Effector memory CD4-positive, alpha-beta T cell (primary cell): ENCODE results near the gene TDP1.

ENCODE experiments used
- DNase-seq, 3 donors: peaks; one replicate each; pipeline ENCODE4 v3.0.0-alpha.2; 2020
- H3K27ac ChIP-seq: 2 replicates; pipeline ENCODE4 v1.7.0; 2013; ENCODE audit warnings: mild to moderate bottlenecking, low read length, moderate library complexity; ENCODE audit not compliant: insufficient read depth, poor library complexity, severe bottlenecking
- H3K27me3 ChIP-seq: replicated peaks from 2 replicates; pipeline ENCODE4 v1.7.0; 2013; ENCODE audit warnings: mild to moderate bottlenecking, low read length; ENCODE audit not compliant: insufficient read depth, control insufficient read depth, poor library complexity, severe bottlenecking
- H3K36me3 ChIP-seq: 2 replicates; pipeline ENCODE4 v1.7.0; 2013; ENCODE audit warnings: mild to moderate bottlenecking, low read length, moderate library complexity; ENCODE audit not compliant: control insufficient read depth, insufficient read depth
- H3K4me1 ChIP-seq: 2 replicates; pipeline ENCODE4 v1.7.0; 2013; ENCODE audit warnings: low read length, mild to moderate bottlenecking; ENCODE audit not compliant: control insufficient read depth, insufficient read depth, poor library complexity, severe bottlenecking
- H3K4me3 ChIP-seq: 2 replicates; pipeline ENCODE4 v1.7.0; 2013; ENCODE audit warnings: low read length, low read depth, mild to moderate bottlenecking; ENCODE audit not compliant: insufficient read depth, poor library complexity, severe bottlenecking
- H3K9me3 ChIP-seq: 2 replicates; pipeline ENCODE4 v1.7.0; 2013; ENCODE audit warnings: mild to moderate bottlenecking, low read length, moderate library complexity; ENCODE audit not compliant: control insufficient read depth

TDP1 gene

DNA sequence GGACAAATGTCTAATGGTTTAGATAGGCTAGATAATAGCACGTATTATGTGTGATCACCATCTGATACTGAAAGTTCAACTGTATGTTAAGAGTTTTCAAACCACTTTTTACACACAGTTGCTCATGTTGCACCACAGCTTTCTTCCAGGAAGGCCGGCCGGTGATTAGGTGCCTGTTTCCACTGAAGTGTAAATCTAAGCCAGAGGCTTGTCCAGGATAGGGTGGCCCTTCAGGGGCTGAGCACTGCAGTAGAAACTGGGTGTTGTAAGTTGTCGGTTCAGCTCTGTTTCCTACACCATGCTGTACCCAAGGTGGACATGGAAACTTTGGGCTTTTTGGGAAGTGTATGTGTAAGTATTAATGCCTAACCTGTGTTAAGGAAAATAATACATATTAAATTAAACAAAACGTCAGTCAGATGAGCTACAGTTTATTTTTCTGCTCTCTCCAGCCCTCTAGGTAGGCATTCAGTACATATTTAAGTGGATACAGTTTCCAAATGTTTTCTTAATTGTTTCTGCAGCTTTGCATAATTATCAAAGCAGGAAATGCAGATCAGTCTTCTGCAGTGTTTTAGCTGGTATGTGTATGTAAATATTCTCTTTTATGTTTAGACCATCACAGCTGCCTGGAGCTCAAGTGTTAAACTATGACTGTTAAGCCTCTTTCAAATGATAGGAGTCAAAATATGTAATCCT lies 30.9 kb downstream of the TDP1 start:
- Histone ChIP-seq H3K4me1 (no peaks in the 10 kb centered on the region), H3K36me3 (peaks cover 80% of the 10 kb centered on the region), H3K27me3 (no peaks in the 10 kb centered on the region), H3K9me3 (no peaks in the 10 kb centered on the region), H3K27ac (no peak overlapping the region), H3K4me3 (no peak overlapping the region)
- DNase-seq, result no peak

DNA sequence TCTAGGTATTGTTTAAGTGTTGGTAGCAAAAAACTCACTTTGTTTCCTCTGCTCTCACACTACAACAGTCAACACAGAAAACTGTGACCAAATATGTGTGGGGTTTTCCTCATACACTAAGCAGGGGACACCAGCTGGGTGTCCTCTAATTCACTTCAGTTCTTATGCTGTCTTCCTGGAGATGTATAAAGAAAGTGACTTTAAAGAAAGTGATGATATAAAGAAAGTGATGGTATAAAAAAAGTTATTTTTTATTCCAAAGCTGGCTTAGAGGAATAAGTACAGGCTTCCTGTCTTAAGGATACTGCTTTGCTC lies 31.4 kb downstream of the TDP1 start:
- DNase-seq, result no peak
- no peak overlapping the region for H3K27ac ChIP-seq
- no peaks in the 10 kb centered on the region for H3K9me3 ChIP-seq
- peaks cover 75% of the 10 kb centered on the region for H3K36me3 ChIP-seq
- no peaks in the 10 kb centered on the region for H3K4me1 ChIP-seq
- no peaks in the 10 kb centered on the region for H3K27me3 ChIP-seq
- H3K4me3 ChIP-seq, result no peak overlapping the region

DNA sequence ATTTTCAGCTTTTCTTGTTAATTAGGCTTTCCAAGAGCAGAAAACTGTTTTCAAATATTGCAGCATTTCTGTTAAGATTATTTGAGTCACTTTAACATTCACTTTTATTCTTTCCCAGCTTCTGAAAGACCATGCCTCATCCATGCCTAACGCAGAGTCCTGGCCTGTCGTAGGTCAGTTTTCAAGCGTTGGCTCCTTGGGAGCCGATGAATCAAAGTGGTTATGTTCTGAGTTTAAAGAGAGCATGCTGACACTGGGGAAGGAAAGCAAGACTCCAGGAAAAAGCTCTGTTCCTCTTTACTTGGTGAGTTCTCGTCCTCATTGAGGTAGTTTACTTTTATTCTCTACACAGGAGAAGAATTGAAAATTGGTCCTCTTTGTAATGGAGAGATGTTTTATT lies 33.1 kb downstream of the TDP1 start:
- Histone ChIP-seq H3K27ac (no peak overlapping the region), H3K27me3 (no peaks in the 10 kb centered on the region), H3K36me3 (peaks cover 67% of the 10 kb centered on the region), H3K9me3 (no peaks in the 10 kb centered on the region), H3K4me1 (no peaks in the 10 kb centered on the region), H3K4me3 (no peak overlapping the region)
- no peak for DNase-seq

DNA sequence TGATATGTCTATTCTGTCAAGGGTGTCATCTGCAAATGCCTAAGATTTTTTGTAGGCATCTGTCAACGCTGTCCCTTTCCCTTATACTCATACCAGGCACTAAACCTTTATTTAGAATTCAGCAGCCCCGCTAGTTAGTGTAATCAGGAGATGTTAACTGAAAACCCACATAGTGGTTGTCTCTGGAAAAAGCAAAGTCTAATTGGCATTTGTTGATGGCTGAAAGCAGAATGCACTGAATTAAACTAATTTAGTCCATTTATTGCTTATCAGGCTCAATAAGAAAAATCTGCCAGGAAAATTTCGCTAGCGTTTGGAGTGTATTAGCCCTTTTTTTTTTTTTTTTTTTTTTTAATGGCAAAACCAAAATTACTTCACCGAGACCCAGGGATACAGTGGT lies 34.5 kb downstream of the TDP1 start:
- peaks cover 75% of the 10 kb centered on the region for H3K36me3 ChIP-seq
- H3K4me1 ChIP-seq, result no peaks in the 10 kb centered on the region
- no peaks in the 10 kb centered on the region for H3K9me3 ChIP-seq
- H3K27ac ChIP-seq, result no peak overlapping the region
- H3K4me3 ChIP-seq, result no peak overlapping the region
- DNase-seq, result no peak
- H3K27me3 ChIP-seq, result no peaks in the 10 kb centered on the region

DNA sequence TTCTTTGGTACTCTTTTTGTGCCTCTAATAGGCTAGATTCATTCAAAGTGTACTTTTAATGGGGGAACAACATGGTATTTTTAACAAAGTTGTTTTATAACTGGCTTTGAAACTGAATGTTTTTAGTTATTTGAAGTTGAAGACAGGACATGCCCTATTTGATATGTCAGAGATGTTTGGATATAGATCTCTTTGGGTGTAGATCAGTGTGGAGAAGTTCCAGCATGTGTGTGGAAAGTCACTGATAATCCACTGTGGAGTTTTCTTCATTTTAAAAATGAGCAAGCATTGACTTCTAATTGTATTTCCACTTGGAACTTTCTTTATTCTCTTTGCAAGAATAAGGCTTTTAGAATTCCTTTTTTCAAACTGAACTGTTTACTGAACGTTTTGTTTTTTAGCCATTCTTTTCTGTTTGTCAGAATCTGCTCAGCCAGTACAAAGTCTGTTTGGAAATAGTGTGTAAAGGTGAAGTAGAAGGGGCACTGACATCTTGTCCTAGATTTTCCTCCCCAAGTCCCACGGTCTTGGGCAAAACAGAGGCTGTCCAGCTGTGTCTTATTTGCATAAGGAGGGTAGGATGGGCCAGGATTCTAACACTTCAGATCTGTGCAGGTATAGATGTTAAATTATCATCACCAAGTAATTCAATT lies 35.0 kb downstream of the TDP1 start:
- Histone ChIP-seq H3K4me3 (no peak overlapping the region), H3K27ac (no peak overlapping the region), H3K4me1 (no peaks in the 10 kb centered on the region), H3K36me3 (peaks cover 77% of the 10 kb centered on the region), H3K9me3 (no peaks in the 10 kb centered on the region), H3K27me3 (no peaks in the 10 kb centered on the region)
- DNase-seq, result no peak

DNA sequence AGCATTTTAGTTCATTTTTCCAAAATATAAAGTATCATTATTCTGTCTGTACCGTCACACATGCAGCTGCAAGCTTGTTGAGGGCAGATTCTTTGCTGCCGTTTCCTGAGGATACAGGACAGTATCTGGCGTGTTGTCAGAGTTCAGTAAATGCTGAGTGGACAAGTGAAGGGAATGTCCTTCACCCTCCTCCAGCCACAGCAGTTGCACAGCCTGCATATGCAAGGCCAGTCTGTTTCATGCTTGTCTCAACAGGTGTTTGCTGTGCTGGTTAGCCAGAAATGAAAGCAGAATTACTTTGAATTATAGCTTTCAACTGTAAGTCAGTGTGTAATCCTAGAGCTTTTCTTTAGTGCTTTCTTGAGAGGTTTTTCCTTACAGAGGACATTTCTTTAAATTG lies 36.5 kb downstream of the TDP1 start:
- H3K4me3 ChIP-seq, result no peak overlapping the region
- H3K27ac ChIP-seq, result no peak overlapping the region
- no peaks in the 10 kb centered on the region for H3K9me3 ChIP-seq
- no peak for DNase-seq
- peaks cover 78% of the 10 kb centered on the region for H3K36me3 ChIP-seq
- H3K27me3 ChIP-seq, result no peaks in the 10 kb centered on the region
- no peaks in the 10 kb centered on the region for H3K4me1 ChIP-seq

DNA sequence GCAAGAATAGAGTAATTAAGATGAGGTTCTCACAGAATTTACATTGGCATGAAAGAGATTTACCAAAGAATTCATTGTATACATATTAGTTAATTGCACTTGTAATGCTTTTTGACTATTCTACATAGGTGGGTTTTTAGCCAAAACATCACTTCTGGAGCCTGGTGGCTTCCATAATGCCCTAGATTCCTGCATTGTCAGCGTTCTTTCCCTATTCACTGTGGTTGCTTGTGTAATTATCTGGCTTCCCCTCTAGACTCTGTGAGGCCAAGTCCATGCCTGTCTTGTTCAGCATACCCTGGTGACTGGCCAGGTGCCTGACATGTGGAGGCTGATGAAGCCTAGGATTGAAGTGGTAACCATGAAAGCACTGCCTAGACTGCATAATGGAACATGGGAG lies 41.2 kb downstream of the TDP1 start:
- Histone ChIP-seq H3K27ac (no peak overlapping the region), H3K36me3 (peaks cover 47% of the 10 kb centered on the region), H3K9me3 (no peaks in the 10 kb centered on the region), H3K4me3 (no peak overlapping the region), H3K27me3 (no peaks in the 10 kb centered on the region), H3K4me1 (no peaks in the 10 kb centered on the region)
- no peak for DNase-seq

DNA sequence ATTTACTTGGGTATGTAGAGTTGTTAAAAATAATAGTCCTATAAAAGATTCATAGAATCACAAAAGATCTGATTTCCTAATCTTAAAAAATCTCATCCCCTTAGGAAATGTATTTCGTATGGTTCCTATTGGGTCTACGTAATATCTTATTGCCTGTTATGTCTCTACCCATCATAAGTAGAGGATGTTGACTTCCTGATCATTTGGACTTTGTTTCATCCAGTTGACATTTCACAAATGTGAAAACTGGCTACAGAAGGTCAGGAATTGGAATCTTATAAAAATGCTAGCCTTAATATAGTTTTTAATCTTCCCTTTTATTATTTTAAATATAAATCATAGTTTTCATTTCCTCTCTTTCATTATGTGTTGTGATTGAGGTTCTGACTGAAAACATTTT lies 45.2 kb downstream of the TDP1 start:
- no peaks in the 10 kb centered on the region for H3K27me3 ChIP-seq
- peaks cover 37% of the 10 kb centered on the region for H3K36me3 ChIP-seq
- H3K4me1 ChIP-seq, result no peaks in the 10 kb centered on the region
- DNase-seq, result no peak
- no peak overlapping the region for H3K27ac ChIP-seq
- no peak overlapping the region for H3K4me3 ChIP-seq
- H3K9me3 ChIP-seq, result no peaks in the 10 kb centered on the region

DNA sequence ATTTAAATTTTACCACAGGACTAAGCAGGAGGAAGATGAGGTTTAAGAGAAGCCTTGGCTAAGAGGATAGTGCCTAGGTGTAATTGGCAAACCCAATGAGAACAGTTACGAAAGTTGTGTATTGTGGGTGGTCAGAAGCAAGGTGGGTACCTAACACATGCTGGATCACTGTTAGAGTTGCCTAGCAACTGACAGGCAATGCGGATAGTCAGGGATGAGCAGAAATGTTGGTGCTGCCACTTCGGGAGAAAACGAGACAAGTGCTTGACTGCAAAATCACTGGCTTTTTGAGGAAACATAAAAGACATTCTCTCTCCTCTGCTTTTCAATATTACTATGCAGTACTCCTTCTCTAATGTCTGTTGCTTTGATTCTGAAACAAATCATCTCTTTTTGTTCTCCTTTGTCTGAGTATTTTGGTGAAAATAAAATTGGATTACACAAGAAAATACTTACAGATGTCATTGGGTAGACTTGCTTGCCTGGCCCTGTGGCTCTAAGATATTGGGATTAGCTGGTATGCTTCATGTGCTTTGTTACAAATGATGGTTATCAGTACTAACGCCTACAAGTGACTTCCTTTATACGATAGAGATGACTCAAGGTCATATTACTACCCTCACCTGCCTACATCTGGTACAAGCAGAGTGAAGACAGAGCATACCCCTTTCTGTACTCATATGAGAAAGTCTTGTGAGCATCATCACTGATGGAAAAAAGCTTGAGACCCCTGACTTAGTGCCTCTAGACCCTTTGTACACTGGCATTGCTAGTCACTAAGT lies 48.0 kb downstream of the TDP1 start:
- no peaks in the 10 kb centered on the region for H3K9me3 ChIP-seq
- no peak for DNase-seq
- no peak overlapping the region for H3K27ac ChIP-seq
- peaks cover 24% of the 10 kb centered on the region for H3K36me3 ChIP-seq
- no peaks in the 10 kb centered on the region for H3K27me3 ChIP-seq
- no peak overlapping the region for H3K4me3 ChIP-seq
- H3K4me1 ChIP-seq, result no peaks in the 10 kb centered on the region

DNA sequence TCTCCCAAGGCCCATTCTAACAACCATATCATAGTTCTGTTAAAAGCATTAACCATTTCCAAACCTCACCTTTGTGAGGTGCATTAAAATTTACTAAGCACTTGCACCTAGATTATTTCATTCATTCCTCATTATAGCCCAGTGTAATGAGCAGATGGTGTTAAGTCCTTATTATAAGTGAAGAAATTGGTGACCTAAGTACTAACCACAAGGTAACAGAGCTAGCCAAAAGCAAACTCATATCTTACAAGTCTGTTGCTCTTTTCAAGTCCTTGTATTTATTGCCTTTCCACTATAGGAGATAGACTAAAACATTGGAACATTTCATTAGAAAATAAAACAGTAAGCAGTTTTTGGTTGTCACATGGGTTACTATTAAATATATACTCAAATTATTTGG lies 49.7 kb downstream of the TDP1 start:
- no peak for DNase-seq
- Histone ChIP-seq H3K9me3 (no peaks in the 10 kb centered on the region), H3K27ac (no peak overlapping the region), H3K36me3 (peaks cover 30% of the 10 kb centered on the region), H3K27me3 (no peaks in the 10 kb centered on the region), H3K4me1 (no peaks in the 10 kb centered on the region), H3K4me3 (no peak overlapping the region)
